ENCODE measurements around the gene HABP2.

GRCh38 chr10:113539789-113540188, 13.1 kb upstream of the HABP2 start:
- TF ChIP-seq CTCF (conservative IDR thresholded peaks at IDR 0.05; ENCODE audit: low read depth, low read length): no peak
- no peak for TF ChIP-seq EZH2phosphoT487 (IDR thresholded peaks at IDR 0.05; ENCODE audit: borderline replicate concordance, low read length)
- TF ChIP-seq EZH2 (IDR thresholded peaks at IDR 0.05; ENCODE audit: low read length, unreplicated experiment): no peak

All from PC-3 (cell line).